Astrocyte (in vitro differentiated cells and primary cell): ENCODE data around the gene APOB.
"Not testable (repeated sequence)": the region's sequence is repeated elsewhere in the genome, so short reads cannot be mapped to it uniquely, and the experiment has no call there.

Experiments used
- EZH2 ChIP-seq: IDR thresholded peaks from 2 replicates; pipeline ENCODE4 v1.6.1; 2012; ENCODE audit warnings: mild to moderate bottlenecking, low read length, inconsistent platforms; ENCODE audit not compliant: insufficient read depth
- TF ChIP-seq, protein P1 (sequence below): IDR thresholded peaks from 2 replicates; pipeline ENCODE4 v1.5.1; 2011; ENCODE audit warnings: low read depth, mild to moderate bottlenecking, inconsistent platforms, low read length, moderate library complexity; ENCODE audit not compliant: insufficient read depth

GRCh38 chr2:21028951-21029350 is 14.9 kb downstream of the APOB start:
- TF ChIP-seq, protein P1, sequence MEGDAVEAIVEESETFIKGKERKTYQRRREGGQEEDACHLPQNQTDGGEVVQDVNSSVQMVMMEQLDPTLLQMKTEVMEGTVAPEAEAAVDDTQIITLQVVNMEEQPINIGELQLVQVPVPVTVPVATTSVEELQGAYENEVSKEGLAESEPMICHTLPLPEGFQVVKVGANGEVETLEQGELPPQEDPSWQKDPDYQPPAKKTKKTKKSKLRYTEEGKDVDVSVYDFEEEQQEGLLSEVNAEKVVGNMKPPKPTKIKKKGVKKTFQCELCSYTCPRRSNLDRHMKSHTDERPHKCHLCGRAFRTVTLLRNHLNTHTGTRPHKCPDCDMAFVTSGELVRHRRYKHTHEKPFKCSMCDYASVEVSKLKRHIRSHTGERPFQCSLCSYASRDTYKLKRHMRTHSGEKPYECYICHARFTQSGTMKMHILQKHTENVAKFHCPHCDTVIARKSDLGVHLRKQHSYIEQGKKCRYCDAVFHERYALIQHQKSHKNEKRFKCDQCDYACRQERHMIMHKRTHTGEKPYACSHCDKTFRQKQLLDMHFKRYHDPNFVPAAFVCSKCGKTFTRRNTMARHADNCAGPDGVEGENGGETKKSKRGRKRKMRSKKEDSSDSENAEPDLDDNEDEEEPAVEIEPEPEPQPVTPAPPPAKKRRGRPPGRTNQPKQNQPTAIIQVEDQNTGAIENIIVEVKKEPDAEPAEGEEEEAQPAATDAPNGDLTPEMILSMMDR = not testable (repeated sequence)
- TF ChIP-seq EZH2 = not testable (repeated sequence)
